NK-92 (cell line): ENCODE measurements around the gene DSCAM.
"Not testable (repeated sequence)": the region's sequence is repeated elsewhere in the genome, so short reads cannot be mapped to it uniquely, and the experiment has no call there.

Source experiments
- DNase-seq: peaks from one replicate; lab custom pipeline; 2025; ENCODE audit not compliant: unreplicated experiment; lab: John Stamatoyannopoulos, UW

DSCAM gene

GRCh38 chr21:40337981-40338380, 509.0 kb downstream of the DSCAM start:
- DNase-seq, result no peak

GRCh38 chr21:40335704-40336103, 511.3 kb downstream of the DSCAM start:
- DNase-seq, result no peak

- no peak for DNase-seq
Observed at GRCh38 chr21:40334159-40334558, 512.8 kb downstream of the DSCAM start.

GRCh38 chr21:40333731-40334130, 513.2 kb downstream of the DSCAM start:
- DNase-seq, result no peak

- DNase-seq, result no peak
Observed at GRCh38 chr21:40331804-40332203, 515.2 kb downstream of the DSCAM start.

GRCh38 chr21:40331172-40331571, 515.8 kb downstream of the DSCAM start:
- no peak for DNase-seq

- DNase-seq, result no peak
Observed at GRCh38 chr21:40324389-40324788, 522.6 kb downstream of the DSCAM start.

- not testable (repeated sequence) for DNase-seq
Observed at GRCh38 chr21:40320718-40321117, 526.2 kb downstream of the DSCAM start.

- no peak for DNase-seq
Observed at GRCh38 chr21:40318371-40318770, 528.6 kb downstream of the DSCAM start.

GRCh38 chr21:40316104-40316503, 530.9 kb downstream of the DSCAM start:
- no peak for DNase-seq

GRCh38 chr21:40315626-40316025, 531.3 kb downstream of the DSCAM start:
- no peak for DNase-seq

GRCh38 chr21:40313260-40313659, 533.7 kb downstream of the DSCAM start:
- DNase-seq, result no peak

- DNase-seq, result no peak
Observed at GRCh38 chr21:40300300-40300699, 546.7 kb downstream of the DSCAM start.

- DNase-seq, result no peak
Observed at GRCh38 chr21:40299451-40299850, 547.5 kb downstream of the DSCAM start.

- DNase-seq, result no peak
Observed at GRCh38 chr21:40294345-40294744, 552.6 kb downstream of the DSCAM start.

- no peak for DNase-seq
Observed at GRCh38 chr21:40291560-40291959, 555.4 kb downstream of the DSCAM start.

- DNase-seq, result no peak
Observed at GRCh38 chr21:40284409-40284808, 562.5 kb downstream of the DSCAM start.

- DNase-seq, result no peak
Observed at GRCh38 chr21:40282912-40283886, 563.8 kb downstream of the DSCAM start.

- no peak for DNase-seq
Observed at GRCh38 chr21:40278345-40278744, 568.6 kb downstream of the DSCAM start.

- no peak for DNase-seq
Observed at GRCh38 chr21:40276001-40276400, 571.0 kb downstream of the DSCAM start.

- DNase-seq, result no peak
Observed at GRCh38 chr21:40272037-40272436, 574.9 kb downstream of the DSCAM start.

- DNase-seq, result no peak
Observed at GRCh38 chr21:40271164-40271563, 575.8 kb downstream of the DSCAM start.

- no peak for DNase-seq
Observed at GRCh38 chr21:40270047-40270446, 576.9 kb downstream of the DSCAM start.
